ENCODE data around the gene ANKRD55. TPM values are rescaled to one million over a fixed set of nuclear protein-coding genes. Genes with fewer than 3 reads are reported as not detected.

The ANKRD55 gene
- total and polyA plus RNA-seq, 2 donors from 2014 or later, result 0.26 to 1.2 TPM

DNA sequence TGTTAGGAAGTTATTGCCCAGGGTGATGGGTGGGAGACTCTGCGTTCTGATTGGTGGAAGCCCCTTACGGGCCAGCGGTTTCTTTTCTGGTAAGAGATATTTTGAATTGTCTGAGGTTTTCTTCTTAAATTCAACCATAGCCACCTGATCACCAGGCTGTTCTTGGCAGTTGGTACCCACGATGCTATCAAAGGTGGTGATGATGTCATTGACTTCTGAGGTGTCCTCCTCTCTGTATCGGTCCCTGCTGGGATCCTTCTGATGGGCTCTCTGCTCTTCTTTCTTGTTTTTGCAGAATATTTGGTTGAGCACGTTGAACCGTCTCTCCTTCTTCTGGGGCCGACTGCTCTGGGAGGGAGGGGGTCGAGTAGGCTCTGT lies 121.7 kb downstream of the ANKRD55 start:
- intact Hi-C loops (cut with DNase I), result no loop called here
- Histone ChIP-seq H3K9me3 (ENCODE audit: control insufficient read depth in 2 of 3, insufficient read depth in 1 of 3, low read length in 3 of 3) (no peaks in the 10 kb centered on the region), H3K4me3 (ENCODE audit: low read length in 3 of 3) (no peak overlapping the region), H3K27ac (ENCODE audit: low read depth in 2 of 2, low read length in 2 of 2) (no peak overlapping the region), H3K4me1 (ENCODE audit: control insufficient read depth in 2 of 3, insufficient read depth in 2 of 3, low read depth in 1 of 3, low read length in 3 of 3) (no peaks in the 10 kb centered on the region), H3K9ac (ENCODE audit: low read length in 3 of 3) (no peak overlapping the region), H3K27me3 (ENCODE audit: control insufficient read depth, insufficient read depth, low read length) (no peaks in the 10 kb centered on the region), H3K36me3 (ENCODE audit: control insufficient read depth in 2 of 3, insufficient read depth in 3 of 3, low read length in 3 of 3) (no peaks in the 10 kb centered on the region)
- TF ChIP-seq CTCF (IDR thresholded peaks at IDR 0.05; ENCODE audit: borderline replicate concordance, extremely low read depth, insufficient read depth), result no peak
- FAIRE-seq, result no peak
- DNase-seq, result no peak

- Histone ChIP-seq H3K27ac (ENCODE audit: low read depth in 2 of 2, low read length in 2 of 2) (no peak overlapping the region), H3K4me3 (ENCODE audit: low read length in 3 of 3) (no peak overlapping the region), H3K36me3 (ENCODE audit: control insufficient read depth in 2 of 3, insufficient read depth in 3 of 3, low read length in 3 of 3) (no peaks in the 10 kb centered on the region), H3K9me3 (ENCODE audit: control insufficient read depth in 2 of 3, insufficient read depth in 1 of 3, low read length in 3 of 3) (no peaks in the 10 kb centered on the region), H3K9ac (ENCODE audit: low read length in 3 of 3) (no peak overlapping the region), H3K4me1 (ENCODE audit: control insufficient read depth in 2 of 3, insufficient read depth in 2 of 3, low read depth in 1 of 3, low read length in 3 of 3) (no peaks in the 10 kb centered on the region), H3K27me3 (ENCODE audit: control insufficient read depth, insufficient read depth, low read length) (no peaks in the 10 kb centered on the region)
- no peak for FAIRE-seq
- DNase-seq, result no peak
- intact Hi-C loops (cut with DNase I), result no loop called here
- TF ChIP-seq CTCF (IDR thresholded peaks at IDR 0.05; ENCODE audit: borderline replicate concordance, extremely low read depth, insufficient read depth), result no peak
Observed at GRCh38 chr5:56110646-56111403, 122.3 kb downstream of the ANKRD55 start.

DNA sequence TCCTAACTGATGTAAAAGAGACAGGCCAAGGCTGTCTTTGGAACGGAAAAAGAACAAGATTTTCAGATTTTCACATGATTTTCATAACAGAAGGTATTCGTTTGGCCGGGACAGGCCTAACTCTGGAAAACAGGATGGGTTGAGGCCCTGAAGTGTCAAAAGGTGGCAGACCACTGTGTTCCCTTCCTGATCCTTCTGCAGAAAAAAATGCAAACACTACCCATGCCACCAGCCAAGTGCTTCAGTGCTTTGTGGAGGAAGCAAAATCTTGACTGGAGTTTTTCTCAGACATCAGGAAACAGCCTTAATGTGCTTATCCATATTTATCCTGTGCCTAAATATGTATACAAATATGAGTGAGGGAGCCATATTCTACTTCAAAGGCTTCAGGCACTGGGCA lies 124.9 kb downstream of the ANKRD55 start:
- H3K36me3 ChIP-seq (ENCODE audit: control insufficient read depth in 2 of 3, insufficient read depth in 3 of 3, low read length in 3 of 3), result no peaks in the 10 kb centered on the region
- no peak for FAIRE-seq
- H3K9ac ChIP-seq (ENCODE audit: low read length in 3 of 3), result no peak overlapping the region
- peak in 1 of 5 donors; percentile 55 for DNase-seq
- no peak overlapping the region for H3K4me3 ChIP-seq (ENCODE audit: low read length in 3 of 3)
- H3K27me3 ChIP-seq (ENCODE audit: control insufficient read depth, insufficient read depth, low read length), result no peaks in the 10 kb centered on the region
- TF ChIP-seq CTCF (IDR thresholded peaks at IDR 0.05; ENCODE audit: borderline replicate concordance, extremely low read depth, insufficient read depth), result no peak
- H3K9me3 ChIP-seq (ENCODE audit: control insufficient read depth in 2 of 3, insufficient read depth in 1 of 3, low read length in 3 of 3), result no peaks in the 10 kb centered on the region
- no peaks in the 10 kb centered on the region for H3K4me1 ChIP-seq (ENCODE audit: control insufficient read depth in 2 of 3, insufficient read depth in 2 of 3, low read depth in 1 of 3, low read length in 3 of 3)
- H3K27ac ChIP-seq (ENCODE audit: low read depth in 2 of 2, low read length in 2 of 2), result peak overlapping the region; percentile 21 to 29
- intact Hi-C loops (cut with DNase I), result no loop called here

DNA sequence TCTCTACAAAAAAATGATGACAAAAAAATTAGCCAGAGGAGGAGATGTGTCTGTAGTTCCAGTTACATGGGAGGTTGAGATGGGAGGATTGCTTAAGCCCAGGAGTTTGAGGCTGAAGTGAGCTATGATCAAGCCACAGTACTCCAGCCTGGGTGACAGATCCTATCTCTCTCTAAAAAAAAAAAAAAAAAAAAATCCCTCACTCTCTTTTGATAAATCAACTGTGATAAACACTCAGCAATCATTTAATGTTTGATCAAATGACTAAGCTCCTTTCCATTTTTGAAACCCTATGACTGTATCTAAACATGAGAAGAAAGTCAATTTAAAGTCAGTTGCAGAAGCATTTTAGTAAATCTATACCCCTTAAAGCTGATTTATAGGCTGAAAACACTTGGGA lies 126.3 kb downstream of the ANKRD55 start:
- no peak for FAIRE-seq
- no peak overlapping the region for H3K9ac ChIP-seq (ENCODE audit: low read length in 3 of 3)
- no peak for DNase-seq
- intact Hi-C loops (cut with DNase I), result no loop called here
- no peak overlapping the region for H3K4me3 ChIP-seq (ENCODE audit: low read length in 3 of 3)
- H3K36me3 ChIP-seq (ENCODE audit: control insufficient read depth in 2 of 3, insufficient read depth in 3 of 3, low read length in 3 of 3), result no peaks in the 10 kb centered on the region
- no peaks in the 10 kb centered on the region for H3K9me3 ChIP-seq (ENCODE audit: control insufficient read depth in 2 of 3, insufficient read depth in 1 of 3, low read length in 3 of 3)
- H3K27ac ChIP-seq (ENCODE audit: low read depth in 2 of 2, low read length in 2 of 2), result no peak overlapping the region
- no peaks in the 10 kb centered on the region for H3K4me1 ChIP-seq (ENCODE audit: control insufficient read depth in 2 of 3, insufficient read depth in 2 of 3, low read depth in 1 of 3, low read length in 3 of 3)
- TF ChIP-seq CTCF (IDR thresholded peaks at IDR 0.05; ENCODE audit: borderline replicate concordance, extremely low read depth, insufficient read depth), result no peak
- no peaks in the 10 kb centered on the region for H3K27me3 ChIP-seq (ENCODE audit: control insufficient read depth, insufficient read depth, low read length)

All from kidney (tissue), 14 donors.